Spleen (tissue), 7 donors: ENCODE measurements around the gene ABCC3.

Experiments used
- CTCF ChIP-seq, 11 experiments: fragments of 200-600 bp in 7 of 11; fragments of 450-650 bp in 4 of 11; sonication (generic) in 4 of 11; IDR thresholded peaks in 8 of 11; conservative IDR thresholded peaks in 3 of 11; 1 replicate in 7 of 11; 2 replicates in 4 of 11; pipeline versions ENCODE4 v1.4.0 to v1.8.0; 2016 to 2021; ENCODE audit warnings: antibody characterized with exemption in 11 of 11, inconsistent platforms in 4 of 11, mild to moderate bottlenecking in 1 of 11
- POLR2AphosphoS5 ChIP-seq, 3 donors: sonication (generic); formaldehyde crosslinking; IDR thresholded peaks; one replicate each; pipeline ENCODE4 v1.5.1; 2017; ENCODE audit warnings: antibody characterized with exemption in 3 of 3
- donor health status: DM: no; HTN: no; CAD: no; lungs with moderate emphysema.
- donor health status: DM: no; HTN: no; CAD: no.
- donor health status: DM: no; HTN: no; CAD: no.

GRCh38 chr17:50710650-50711049 lies 76.0 kb downstream of the ABCC3 start:
- TF ChIP-seq CTCF (IDR thresholded peaks at IDR 0.05 in 8 of 11, conservative IDR thresholded peaks at IDR 0.05 in 3 of 11) (no peak), POLR2AphosphoS5 (IDR thresholded peaks at IDR 0.05) (no peak)
